Stimulated activated CD4-positive, alpha-beta T cell treated with anti-CD3 and anti-CD28 coated beads, Interleukin-15, amount 100 ng/mL, for 24 hours (primary cell): ENCODE measurements around the gene CD8B.
"Not testable (repeated sequence)": the region's sequence is repeated elsewhere in the genome, so short reads cannot be mapped to it uniquely, and the experiment has no call there.

Experiments used
- DNase-seq: peaks from one replicate; pipeline ENCODE4 v3.0.0-alpha.2; 2020

CD8B gene

DNA sequence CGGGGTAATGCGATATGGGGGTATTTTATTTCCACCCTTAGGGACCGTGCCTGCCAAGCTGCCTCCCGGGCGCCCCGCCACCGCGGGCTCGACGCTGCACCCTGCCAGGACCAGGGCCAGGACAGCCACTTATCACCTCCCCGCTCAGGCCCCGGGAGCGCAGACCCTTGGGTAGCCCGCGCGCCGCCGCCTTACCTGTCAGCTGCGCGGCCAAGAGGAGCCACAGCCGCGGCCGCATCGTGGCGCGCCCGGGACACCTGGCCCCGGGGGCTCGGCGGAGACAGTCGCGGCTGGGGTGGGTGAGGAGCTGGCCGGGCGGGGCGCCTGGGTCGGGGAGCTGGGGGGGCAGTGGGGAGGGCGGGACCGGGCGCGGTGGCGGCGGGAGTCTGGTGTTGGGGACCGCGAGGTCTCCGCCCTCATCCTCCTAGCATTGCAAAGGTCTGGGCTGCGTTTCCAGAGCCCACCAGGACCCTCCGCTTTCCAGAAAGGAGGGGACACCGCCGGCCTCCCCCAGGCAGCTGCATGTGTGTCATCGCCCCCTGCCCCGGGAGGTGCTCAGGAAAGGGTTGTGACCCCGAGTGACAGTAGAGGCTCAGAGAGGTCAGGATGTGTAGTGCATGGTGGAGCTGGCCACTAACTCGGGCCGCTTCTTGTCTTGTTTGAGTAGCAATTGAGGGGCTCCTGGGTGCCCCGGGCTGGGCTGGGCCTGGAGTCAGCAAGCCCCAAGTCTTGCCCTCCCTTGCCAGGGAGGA lies at the start of gene CD8B:
Gene CD8B (minus strand): TSS at position 259 of the 752 bp plus-strand sequence. CDS start 21 bp downstream, at position 238.
- DNase-seq: not testable (repeated sequence)

DNA sequence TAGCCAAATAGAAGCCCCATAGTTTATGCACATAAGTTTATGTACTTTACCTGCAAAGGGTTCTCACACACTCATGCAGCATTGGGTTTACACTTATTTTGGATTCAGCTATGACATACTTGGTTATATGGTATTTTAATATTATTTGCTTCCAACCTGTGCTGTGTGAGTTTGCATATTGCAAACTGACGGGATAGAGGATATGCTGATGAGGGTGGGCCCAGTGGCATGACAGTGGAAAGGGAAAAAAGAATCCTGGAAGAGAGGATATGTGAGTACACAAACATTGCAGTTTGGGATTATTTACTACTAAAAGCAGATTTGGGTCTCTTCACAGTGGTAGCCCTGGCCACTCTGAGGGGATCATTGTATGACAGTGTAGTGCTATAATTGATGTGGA lies 44.2 kb upstream of the CD8B start:
- not testable (repeated sequence) for DNase-seq

DNA sequence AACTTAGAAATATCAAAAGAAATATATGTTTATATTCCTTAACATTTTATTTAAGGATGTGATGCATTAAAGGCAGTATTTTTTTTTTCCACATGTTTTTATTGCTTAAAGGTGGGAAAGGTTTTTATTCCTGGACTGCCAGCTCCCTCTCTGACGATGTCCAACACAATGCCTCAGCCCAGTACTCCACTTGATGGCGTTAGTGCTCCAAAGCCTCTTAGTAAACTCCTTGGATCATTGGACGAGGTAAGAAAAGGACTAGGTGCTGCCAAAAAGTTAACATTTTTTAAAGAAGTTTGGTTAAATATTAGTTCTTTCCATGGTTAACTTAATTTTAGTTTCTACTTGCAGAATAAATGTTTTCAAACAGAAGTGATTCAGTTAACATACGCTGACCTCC lies 39.0 kb upstream of the CD8B start:
- peak; percentile 2 for DNase-seq

DNA sequence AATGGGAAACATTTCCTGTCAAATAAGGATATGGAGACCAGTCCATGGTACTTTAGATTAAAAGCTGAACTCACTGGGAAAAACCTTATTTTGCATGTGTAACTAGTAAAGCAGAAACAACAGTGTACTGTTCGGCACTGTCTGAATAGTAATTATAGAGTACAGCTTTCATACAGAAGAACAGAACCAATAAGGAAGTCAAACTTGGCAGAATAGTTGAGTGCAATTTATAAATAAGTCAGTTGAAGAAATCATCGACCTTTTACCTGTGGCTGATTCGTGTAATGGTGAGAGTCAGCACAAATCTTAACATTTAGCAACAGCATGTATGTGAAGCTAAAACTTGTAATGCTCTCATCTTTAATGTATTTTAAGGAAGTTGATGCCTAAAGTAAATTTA lies 24.3 kb upstream of the CD8B start:
- not testable (repeated sequence) for DNase-seq

DNA sequence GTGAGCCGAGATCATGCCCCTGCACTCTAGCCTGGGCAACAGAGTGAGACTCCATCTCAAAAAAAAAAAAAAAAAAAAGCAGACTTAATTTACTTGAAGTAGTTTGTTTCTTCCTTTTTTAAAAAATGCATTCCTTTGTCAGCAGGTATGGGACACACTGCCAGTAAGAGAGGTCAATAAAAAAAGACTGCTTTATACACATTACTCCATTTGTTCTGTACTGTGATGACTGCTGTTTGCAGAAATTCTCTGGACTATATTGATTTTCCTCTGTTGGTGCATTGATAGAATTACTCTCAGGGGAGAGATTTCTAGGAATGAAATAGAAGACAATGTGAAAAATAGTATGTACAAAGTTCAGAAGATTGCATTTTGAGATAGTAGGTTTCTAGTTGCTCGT lies 21.2 kb upstream of the CD8B start:
- DNase-seq: not testable (repeated sequence)

DNA sequence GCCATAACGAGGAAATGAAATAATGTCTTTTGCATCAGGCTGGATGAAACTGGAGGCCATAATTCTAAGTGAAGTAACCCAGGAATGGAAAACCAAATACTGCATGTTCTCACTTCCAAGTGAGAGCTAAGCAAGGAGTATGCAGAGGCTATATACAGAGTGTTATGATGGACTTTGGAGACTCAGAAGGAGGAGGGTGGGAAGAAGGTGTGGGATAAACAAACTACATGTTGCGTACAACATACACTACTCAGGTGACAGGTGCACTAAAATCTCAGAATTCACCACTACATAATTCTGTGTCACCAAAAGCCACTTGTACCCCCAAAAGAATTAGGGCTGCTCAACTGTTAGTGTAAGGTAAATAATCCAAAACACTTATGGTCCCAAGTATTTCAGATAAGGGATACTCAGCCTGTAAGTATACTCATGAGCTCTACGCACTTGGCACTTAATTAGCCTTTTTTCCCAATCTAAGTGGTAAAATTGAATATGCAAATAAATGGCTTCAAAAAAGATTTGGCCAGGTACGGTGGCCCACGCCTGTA lies 20.5 kb upstream of the CD8B start:
- not testable (repeated sequence) for DNase-seq

DNA sequence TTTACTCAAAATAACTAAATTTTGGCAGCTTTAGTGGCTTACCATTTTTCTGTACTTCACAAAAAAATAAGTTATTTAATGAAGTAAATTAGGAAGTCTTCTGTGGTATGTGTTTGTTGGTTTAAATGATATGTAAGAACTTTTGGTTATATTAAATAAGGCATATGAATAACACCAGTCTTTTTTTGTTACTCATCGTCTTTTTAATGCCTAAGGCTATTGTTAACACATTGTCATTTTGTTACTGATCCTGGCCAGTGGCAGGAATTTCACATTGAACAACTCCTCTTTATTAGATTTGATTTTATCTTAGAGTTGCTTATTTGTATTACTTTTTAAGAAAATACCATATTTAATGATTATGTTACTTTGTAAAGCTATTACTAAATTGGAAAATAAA lies 17.3 kb upstream of the CD8B start:
- DNase-seq: not testable (repeated sequence)

DNA sequence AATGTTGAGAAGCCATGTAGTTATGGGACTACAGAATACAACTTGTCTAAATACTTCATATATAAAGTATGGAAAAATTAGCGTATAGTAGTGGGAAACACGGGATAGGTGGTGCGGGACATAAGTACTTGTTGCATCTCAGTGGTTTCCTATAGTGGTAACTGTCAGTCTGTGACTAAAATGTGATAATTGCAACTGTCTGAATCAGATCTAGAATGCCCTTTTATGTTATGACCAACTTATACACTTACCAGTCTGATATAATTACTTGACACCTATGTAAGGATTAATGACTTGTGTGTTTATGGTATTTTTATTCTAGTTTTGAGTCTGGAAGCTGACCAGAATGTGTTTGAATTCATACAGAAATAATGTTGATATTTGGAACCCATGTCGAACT lies 9.3 kb upstream of the CD8B start:
- not testable (repeated sequence) for DNase-seq

DNA sequence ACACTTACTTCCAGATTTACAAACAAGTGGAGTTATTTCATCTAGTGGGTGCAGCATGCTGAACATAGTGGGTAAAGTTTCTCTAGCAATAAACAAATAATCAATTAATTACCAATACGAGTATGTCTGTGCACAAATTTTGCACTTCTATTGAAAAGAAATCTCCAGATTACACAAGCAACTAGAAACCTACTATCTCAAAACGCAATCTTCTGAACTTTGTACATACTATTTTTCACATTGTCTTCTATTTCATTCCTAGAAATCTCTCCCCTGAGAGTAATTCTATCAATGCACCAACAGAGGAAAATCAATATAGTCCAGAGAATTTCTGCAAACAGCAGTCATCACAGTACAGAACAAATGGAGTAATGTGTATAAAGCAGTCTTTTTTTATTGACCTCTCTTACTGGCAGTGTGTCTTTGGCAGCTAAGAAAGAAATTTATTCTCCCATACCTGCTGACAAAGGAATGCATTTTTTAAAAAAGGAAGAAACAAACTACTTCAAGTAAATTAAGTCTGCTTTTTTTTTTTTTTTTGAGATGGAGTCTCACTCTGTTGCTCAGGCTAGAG lies 7.3 kb upstream of the CD8B start:
- not testable (repeated sequence) for DNase-seq

DNA sequence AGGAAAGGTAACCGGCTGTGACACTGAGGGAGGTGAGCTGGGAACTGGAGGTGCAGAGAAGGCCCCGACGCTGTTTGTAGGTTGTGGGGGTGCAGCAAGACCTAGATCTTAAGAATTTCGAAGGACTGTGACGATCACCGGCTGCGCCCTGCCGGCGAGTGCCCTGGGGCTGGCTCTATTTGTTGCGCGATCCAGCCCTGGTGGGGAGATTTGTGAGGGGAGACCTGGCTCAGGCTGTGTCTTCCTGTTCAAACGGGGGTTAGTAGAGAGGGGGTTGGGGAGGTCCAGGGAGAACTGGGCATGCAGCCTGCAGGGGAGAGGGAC lies 656 bp upstream of the CD8B start:
- DNase-seq: not testable (repeated sequence)

DNA sequence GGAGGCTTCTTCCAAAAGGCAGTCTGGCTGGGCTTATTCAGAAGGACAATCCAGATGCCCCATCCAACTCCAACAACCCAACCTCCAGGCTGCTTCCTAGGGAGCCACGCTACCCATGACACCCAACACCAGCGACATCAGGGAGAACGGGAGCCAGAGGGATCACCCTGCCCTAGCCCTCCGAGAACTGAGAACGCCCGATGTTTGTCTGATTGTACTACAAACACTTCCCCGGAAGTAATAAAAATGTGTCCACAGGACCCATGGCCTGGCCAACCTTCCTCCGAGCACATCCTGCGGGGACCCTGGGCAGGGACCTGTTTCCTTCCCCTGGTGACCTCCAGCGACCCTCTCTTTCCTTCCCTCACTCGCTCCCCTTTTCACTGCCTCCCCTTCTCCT lies 511 bp downstream of the CD8B start:
- DNase-seq: not testable (repeated sequence)

DNA sequence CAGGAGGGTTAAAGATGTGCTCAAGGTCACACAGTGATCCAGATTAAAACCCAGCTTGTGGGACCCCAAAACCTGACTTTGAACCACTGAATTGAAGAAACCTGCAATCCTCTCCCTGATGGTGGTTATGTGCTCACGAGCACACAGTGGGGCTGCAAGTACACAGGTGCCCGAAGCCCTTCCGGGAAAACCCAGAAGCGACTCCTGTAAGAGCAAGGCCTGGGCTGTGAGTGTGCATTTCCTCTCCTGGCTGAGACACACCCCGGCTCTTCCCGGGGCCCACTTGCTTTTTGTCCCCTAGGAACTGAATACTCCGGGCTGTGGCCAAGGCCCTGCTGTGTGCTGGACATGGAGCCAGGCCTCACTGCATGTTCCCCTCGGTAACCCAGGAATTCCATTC lies 1.1 kb downstream of the CD8B start:
- DNase-seq: not testable (repeated sequence)

DNA sequence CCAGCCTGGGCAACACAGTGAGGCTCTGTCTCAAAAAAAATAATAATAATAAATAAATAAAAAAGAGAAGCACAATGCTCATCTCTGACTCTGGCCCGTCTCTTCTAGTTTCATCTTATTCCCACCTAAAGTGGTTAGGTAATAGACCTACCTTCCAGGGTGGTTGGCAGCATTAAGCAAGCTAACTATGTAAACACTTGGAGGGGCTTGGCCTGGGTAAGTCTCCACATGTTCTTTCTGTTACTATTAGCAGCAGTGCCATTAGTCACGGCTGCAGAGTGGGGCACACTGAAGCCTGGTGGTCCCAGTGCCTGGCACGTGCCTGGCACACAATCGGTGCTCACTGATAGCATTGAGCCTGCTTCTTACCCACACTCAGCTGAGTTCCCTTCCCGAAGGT lies 4.0 kb downstream of the CD8B start:
- DNase-seq: not testable (repeated sequence)

DNA sequence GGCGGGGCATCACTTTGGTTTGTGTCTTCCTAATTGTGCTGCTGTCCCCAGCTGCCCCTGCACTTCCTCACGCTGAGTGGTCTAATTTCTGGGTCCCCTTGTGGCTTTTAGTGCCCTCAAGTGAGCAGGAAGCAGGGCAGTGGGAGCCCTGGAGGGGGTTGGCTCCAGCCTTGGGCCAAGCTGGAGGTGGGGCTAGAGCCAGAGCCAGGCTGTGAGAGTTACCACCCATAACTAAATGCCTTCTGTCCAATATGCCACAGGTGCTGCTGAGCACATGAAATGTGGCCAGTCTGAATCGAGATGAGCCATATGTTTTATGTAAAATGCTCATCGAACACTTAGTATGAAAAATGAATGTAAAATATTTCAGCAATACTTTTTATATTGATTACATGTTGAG lies 5.2 kb downstream of the CD8B start:
- not testable (repeated sequence) for DNase-seq

DNA sequence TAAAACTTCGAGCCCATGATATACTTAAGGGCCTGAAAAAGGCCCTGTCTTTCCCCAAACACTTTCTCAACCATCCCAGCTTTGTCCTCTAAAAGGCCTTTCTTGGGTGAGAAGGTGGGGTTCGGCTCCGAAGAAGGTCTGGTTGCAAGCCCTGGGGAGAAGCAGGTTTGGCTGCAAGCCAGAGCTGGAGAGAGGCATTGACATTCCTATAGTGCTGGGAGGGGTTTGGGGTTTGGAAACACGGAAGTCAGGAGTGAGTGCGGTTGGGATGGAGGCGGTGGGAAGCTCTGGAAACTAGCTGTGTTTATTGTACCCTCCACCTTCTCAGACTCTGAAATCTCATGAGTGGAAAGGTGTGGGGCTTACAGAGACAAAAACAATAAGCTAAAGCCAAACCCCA lies 5.7 kb downstream of the CD8B start:
- DNase-seq: not testable (repeated sequence)

DNA sequence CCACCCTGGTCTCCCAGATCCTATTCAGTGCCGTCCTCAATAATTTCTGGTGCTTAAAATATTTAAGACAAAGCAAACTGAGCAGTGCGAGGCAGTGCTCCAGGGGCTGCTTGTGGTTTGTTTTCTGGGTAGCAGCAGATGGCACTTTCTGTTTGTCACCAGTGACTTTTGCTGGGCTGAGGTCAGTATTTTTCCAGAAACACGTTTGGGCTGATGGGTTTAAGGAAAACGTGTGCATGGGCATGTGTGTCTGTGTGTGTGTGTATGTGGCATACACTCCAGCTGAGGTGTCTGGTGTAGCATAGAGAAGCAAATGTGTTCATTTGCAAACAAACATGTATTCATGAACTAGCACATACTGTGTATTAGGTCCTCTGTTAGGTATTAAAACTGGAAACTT lies 10.1 kb downstream of the CD8B start:
- DNase-seq: not testable (repeated sequence)

DNA sequence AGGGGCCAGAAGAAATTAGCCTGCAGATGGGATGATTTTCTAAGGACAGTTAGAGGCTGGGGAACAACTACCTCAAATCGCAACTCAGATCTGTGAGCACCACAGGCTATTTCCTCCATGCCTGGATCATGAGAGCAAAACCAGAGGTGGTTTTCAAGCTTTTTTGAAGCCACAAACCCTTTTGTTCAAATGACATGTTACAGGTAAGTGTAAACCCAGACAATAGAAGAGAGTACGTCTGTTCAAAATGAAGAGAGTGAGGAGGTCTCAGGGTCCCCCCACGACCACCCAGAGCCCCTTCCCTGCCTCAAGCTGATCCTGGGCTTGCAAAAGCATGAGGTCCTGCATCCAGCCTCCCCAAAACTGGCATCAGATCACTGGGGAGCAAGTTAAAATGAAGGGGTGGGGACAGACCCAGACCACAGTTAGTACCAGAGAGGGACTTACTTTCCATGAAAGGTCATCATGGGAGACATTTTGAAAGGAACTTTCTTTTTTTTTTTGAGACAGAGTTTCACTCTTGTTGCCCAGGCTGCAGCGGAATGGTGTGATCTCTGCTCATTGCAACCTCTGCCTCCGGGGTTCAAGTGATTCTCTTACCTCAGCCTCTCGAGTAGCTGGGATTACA lies 19.0 kb downstream of the CD8B start:
- not testable (repeated sequence) for DNase-seq

DNA sequence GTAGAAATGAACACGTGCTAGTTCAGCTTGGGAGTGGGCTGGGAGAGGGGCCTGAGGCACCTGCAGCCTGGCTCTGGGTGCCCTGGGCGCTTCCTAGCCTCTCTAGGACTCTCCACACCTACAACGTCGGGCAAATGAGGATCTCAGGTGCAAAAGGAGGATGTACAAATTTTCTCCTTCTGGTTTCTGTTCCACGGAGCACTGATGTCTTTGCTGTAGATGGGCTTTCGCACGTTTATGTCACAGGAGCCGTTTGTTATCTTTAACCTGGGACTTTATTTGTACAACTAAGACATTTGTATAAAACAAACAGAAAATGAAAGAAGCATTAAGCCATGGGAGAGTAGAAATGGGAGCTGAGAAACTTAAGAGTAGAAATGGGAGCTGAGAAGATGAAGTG lies 20.4 kb downstream of the CD8B start:
- DNase-seq: not testable (repeated sequence)

DNA sequence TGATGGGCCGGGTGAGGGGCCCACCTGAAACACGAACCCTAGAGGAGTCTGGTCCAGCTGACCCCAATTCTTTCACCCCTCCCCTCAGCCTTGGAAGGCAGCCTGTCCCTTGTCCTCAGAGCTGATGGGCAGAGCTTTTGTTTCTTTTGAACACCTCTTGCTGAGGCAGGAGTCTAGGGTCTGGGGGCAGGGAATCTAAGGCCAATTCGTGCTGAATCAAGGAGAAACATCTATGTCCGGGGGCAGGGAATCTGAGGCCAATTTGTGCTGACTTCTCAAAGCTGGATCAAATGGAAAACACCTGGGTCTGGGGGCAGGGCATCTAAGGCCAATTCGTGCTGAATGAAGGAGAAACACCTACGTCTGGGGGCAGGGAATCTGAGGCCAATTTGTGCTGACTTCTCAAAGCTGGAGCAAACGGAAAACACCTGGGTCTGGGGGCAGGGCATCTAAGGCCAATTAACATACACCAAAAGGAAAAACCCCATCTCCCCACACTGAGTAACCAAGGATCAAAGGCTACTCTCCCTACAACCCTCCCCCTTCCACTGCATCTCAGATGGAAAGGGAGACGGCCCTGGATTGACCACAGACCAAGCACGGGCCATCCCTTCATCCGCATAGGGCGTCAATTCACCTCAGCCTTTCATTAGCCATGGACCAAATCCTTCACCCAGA lies 21.7 kb downstream of the CD8B start:
- not testable (repeated sequence) for DNase-seq

DNA sequence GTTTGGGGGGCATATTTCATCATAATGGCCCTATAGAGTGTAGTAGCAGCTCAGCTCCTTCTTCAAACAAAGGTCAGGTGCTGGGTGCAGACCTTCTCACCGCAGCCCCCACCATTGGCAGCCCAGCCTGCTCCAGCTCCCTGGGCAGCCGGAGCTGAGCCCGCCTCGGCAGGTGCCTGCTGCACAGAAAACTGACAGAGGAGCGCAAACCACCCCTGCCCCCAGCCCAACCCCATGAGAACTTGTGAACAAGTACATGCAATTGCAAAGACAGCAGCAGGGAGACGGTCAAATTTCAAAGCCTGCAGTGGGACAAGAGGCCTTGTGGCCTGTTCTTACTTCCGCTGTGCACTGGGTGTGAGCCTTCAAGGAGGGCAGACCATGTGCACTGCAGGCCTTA lies 22.2 kb downstream of the CD8B start:
- DNase-seq: not testable (repeated sequence)

DNA sequence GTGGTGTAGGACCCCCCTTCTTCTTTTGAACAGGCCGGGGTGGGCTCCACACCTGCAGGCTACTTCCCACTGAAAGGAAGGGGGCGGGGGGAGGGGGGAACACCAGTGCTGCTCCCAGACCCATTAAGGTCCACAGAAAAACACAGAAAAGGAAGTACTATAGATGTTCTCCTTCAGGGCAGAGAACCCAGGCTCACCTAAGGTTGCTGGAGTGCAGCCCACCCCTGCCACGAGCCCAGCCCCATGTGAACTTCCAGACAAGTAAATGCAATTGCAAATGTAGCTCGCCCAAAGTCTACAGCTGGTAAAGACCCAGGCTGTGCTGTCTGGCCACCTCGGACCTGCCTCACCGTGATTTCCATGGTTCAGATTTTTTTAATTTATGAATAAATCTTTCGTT lies 24.0 kb downstream of the CD8B start:
- peak; percentile 15 for DNase-seq

DNA sequence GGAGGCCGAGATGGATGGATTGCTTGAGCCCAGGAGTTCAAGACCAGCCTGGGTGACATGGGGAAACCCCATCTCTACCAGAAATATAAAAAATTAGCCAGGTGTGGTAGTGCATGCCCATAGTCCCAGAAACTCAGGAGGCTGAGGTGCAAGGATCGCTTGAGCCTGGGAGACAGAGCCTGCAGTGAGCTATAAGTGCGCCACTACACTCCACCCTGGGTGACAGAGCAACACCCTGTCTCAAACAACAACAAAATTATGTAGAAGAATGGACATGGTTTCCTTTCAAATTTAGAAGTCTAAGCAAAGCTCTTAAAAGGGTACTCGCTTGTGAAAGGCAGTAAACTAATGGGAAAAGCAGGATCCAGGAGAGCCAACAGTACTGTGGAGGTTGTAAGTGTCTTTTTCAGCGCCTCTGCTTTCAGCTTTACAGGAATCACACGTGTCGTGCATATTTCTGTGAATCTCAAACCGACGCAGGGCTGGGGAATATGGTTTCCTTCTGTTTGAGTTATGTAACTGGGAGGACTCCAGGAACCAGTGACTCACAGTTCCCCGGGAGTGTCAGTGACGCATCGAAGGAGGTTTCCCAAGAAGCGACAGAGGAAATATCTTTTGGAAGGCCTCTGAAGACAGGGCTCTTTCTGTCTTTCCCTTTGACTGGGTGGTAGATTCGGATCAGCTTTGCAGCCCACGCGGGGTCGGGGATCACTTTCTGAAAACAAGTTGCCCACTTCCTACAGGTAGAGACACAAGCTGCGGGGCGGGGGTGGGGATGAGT lies 24.6 kb downstream of the CD8B start:
- DNase-seq: peak; percentile 72

DNA sequence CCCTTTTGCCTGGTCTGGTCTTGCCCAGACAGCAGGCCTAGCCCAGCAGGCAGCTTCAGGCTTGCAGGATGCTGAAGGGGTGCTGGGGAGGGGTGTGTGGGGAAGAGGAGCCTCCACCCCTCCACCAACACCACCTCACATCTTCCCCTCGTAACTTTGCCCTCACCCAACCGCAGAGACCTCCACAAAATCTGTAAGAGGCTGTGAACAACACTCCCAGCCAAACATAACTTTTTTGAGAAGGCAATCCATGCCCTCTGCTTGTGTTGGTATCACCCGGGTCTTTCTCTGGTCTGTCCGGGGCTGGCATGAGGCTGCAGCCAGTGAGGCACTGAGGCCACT lies 26.2 kb downstream of the CD8B start:
- not testable (repeated sequence) for DNase-seq
